ENCODE measurements around the gene GGCX. TPM values are rescaled to one million over a fixed set of nuclear protein-coding genes. Genes with fewer than 3 reads are reported as not detected.
"Not testable (repeated sequence)": the region's sequence is repeated elsewhere in the genome, so short reads cannot be mapped to it uniquely, and the experiment has no call there.

Gene GGCX
- total RNA-seq, 2 donors from 2014 or later: 21.3 to 21.7 TPM

DNA sequence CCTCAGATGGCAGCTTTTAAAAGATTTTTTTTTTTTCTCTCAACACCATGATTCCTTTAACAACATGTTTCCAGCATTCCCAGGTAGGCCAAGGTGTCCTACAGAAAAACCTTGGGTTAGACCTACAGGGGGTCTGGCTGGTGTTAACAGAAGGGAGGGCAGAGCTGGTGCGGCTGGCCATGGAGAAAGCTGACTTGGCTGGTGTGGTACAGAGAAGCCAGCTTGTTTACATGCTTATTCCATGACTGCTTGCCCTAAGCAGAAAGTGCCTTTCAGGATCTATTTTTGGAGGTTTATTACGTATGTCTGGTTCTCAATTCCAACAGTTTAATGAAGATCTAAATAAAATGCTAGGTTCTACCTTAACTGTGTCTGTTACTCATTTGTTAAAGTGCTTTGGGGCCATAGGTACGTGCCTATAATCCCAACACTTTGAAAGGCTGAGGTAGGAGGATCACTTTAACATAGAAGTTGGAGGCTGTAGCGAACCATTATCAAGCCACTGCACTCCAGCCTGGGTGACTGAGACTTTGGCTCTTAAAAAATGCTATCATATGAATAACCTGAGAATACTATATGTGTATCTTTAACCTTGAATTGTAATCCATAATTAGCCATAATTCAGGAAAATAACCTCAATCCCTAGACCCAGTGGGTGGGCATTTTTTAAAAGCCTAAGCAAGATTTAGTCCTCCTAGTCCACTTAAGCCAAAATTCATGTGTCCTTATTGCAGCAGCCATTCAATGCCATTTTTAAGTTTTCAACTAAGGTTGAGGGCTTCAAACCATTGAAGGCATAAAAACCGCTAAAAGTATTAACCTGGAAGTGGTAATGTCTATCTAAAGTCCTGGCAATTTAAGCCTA, 16.1 kb downstream of the GGCX start:
- not testable (repeated sequence) for H3K4me3 Mint-ChIP-seq; H3K27me3 Mint-ChIP-seq; ATAC-seq (replicated peaks); H3K27ac Mint-ChIP-seq; H3K9me3 Mint-ChIP-seq
- Mint-ChIP-seq H3K4me1 (peaks cover 35% of the 10 kb centered on the region), H3K36me3 (ENCODE audit: low read depth) (peaks cover 89% of the 10 kb centered on the region)

GRCh38 chr2:85544254-85544691, 17.0 kb downstream of the GGCX start:
- H3K9me3 Mint-ChIP-seq; ATAC-seq (replicated peaks); H3K27me3 Mint-ChIP-seq; H3K4me3 Mint-ChIP-seq; H3K27ac Mint-ChIP-seq: not testable (repeated sequence)
- H3K4me1 Mint-ChIP-seq: peaks cover 35% of the 10 kb centered on the region
- H3K36me3 Mint-ChIP-seq (ENCODE audit: low read depth): peaks cover 89% of the 10 kb centered on the region

GRCh38 chr2:85542777-85543176, 18.5 kb downstream of the GGCX start:
- no peak for ATAC-seq (replicated peaks)
- no peaks in the 10 kb centered on the region for H3K9me3 Mint-ChIP-seq
- peak overlapping the region; percentile 95 for H3K4me3 Mint-ChIP-seq
- no peaks in the 10 kb centered on the region for H3K27me3 Mint-ChIP-seq
- peaks cover 90% of the 10 kb centered on the region for H3K36me3 Mint-ChIP-seq (ENCODE audit: low read depth)
- peaks cover 35% of the 10 kb centered on the region for H3K4me1 Mint-ChIP-seq
- H3K27ac Mint-ChIP-seq: peak overlapping the region; percentile 73

DNA sequence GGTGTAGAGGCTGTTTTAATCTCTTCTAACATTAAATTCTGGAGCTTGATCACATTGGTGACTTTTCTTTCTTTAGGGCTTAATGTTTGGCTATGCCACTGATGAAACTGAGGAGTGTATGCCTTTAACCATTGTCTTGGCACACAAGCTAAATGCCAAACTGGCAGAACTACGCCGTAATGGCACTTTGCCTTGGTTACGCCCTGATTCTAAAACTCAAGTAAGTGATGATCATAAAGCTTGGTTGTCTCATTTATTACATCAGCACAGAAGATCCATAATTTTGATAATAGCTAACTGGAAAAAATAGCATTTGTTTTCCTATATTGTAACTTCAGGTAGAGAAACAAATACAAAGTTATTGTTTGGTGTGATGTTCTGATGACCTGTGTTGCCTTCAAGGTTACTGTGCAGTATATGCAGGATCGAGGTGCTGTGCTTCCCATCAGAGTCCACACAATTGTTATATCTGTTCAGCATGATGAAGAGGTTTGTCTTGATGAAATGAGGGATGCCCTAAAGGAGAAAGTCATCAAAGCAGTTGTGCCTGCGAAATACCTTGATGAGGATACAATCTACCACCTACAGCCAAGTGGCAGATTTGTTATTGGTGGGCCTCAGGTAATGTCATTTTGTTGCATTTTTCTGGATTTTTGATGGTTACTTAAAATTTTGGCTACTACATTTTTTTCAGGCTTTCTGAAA, 19.4 kb downstream of the GGCX start:
- no peak for ATAC-seq (replicated peaks)

GRCh38 chr2:85541262-85541661, 20.0 kb downstream of the GGCX start:
- Mint-ChIP-seq H3K36me3 (ENCODE audit: low read depth) (peaks cover 79% of the 10 kb centered on the region), H3K4me3 (peak overlapping the region; percentile 95), H3K27me3 (no peaks in the 10 kb centered on the region), H3K9me3 (no peaks in the 10 kb centered on the region), H3K4me1 (peaks cover 38% of the 10 kb centered on the region), H3K27ac (peak overlapping the region; percentile 22)
- no peak for ATAC-seq (replicated peaks)

More for the DNA sequence above, 19.4 kb downstream of the GGCX start:
- Mint-ChIP-seq H3K4me3 (peak overlapping the region; percentile 95), H3K27me3 (no peaks in the 10 kb centered on the region), H3K4me1 (peaks cover 35% of the 10 kb centered on the region), H3K36me3 (ENCODE audit: low read depth) (peaks cover 86% of the 10 kb centered on the region), H3K27ac (peak overlapping the region; percentile 73), H3K9me3 (no peaks in the 10 kb centered on the region)

DNA sequence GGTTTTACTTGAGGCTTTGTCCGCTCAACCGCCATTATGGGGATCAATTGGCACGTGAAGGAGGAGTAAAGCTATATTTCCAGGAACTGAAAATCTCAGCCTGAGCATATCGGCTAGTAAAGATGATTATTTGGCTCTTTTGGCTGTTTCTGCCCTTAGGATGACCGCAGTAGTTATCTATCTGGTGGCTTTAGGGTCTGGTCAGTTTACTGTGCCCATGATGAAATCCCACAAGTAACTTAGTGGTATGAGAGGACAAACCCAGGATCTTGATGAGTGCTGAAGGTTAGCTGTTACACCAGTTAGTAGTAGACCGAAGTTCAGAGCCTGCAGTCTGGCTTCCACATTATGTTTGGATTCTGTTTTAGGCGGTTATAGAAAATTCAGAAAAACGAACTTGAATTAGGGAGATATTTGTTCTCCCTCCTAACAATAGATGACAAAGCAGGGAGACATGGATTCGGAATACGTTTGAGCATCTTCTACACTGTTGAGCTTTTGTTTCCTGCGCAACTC, 21.1 kb downstream of the GGCX start:
- no peak for ATAC-seq (replicated peaks)
- Mint-ChIP-seq H3K27ac (peak overlapping the region; percentile 96), H3K9me3 (no peaks in the 10 kb centered on the region), H3K4me1 (peaks cover 41% of the 10 kb centered on the region), H3K27me3 (no peaks in the 10 kb centered on the region), H3K4me3 (peak overlapping the region; percentile 95), H3K36me3 (ENCODE audit: low read depth) (peaks cover 69% of the 10 kb centered on the region)

- Mint-ChIP-seq H3K27ac (peak overlapping the region; percentile 96), H3K9me3 (no peaks in the 10 kb centered on the region), H3K4me1 (peaks cover 41% of the 10 kb centered on the region), H3K27me3 (no peaks in the 10 kb centered on the region), H3K36me3 (ENCODE audit: low read depth) (peaks cover 62% of the 10 kb centered on the region), H3K4me3 (peak overlapping the region; percentile 95)
- peak; percentile 47 for ATAC-seq (replicated peaks)
Observed at GRCh38 chr2:85539361-85540132, 21.7 kb downstream of the GGCX start.

- no peaks in the 10 kb centered on the region for H3K9me3 Mint-ChIP-seq
- H3K27ac Mint-ChIP-seq: peak within 1 kb of the TSS; percentile 96
- peaks cover 34% of the 10 kb centered on the region for H3K4me1 Mint-ChIP-seq
- H3K4me3 Mint-ChIP-seq: peak within 1 kb of the TSS; percentile 95
- no peaks in the 10 kb centered on the region for H3K27me3 Mint-ChIP-seq
- peaks cover 54% of the 10 kb centered on the region for H3K36me3 Mint-ChIP-seq (ENCODE audit: low read depth)
- peak; percentile 83 for ATAC-seq (replicated peaks)
Observed at GRCh38 chr2:85538507-85539360, 22.6 kb downstream of the GGCX start, which contains the start of gene MAT2A. MAT2A (plus strand) TSS chr2:85539168; CDS start chr2:85539288, 120 bp downstream.

- Mint-ChIP-seq H3K27me3 (no peaks in the 10 kb centered on the region), H3K4me3 (peak overlapping the region; percentile 95), H3K27ac (peak overlapping the region; percentile 96), H3K4me1 (peaks cover 28% of the 10 kb centered on the region), H3K9me3 (no peaks in the 10 kb centered on the region), H3K36me3 (ENCODE audit: low read depth) (peaks cover 45% of the 10 kb centered on the region)
- ATAC-seq (replicated peaks): no peak
Observed at GRCh38 chr2:85537600-85538506, 23.4 kb downstream of the GGCX start.

GRCh38 chr2:85536479-85536878, 24.8 kb downstream of the GGCX start:
- Mint-ChIP-seq H3K27me3 (no peaks in the 10 kb centered on the region), H3K9me3 (no peaks in the 10 kb centered on the region), H3K36me3 (ENCODE audit: low read depth) (peaks cover 31% of the 10 kb centered on the region), H3K4me1 (peaks cover 14% of the 10 kb centered on the region), H3K4me3 (peak overlapping the region; percentile 95), H3K27ac (peak overlapping the region; percentile 47)
- ATAC-seq (replicated peaks): no peak

- Mint-ChIP-seq H3K27me3 (no peaks in the 10 kb centered on the region), H3K4me3 (no peak overlapping the region), H3K36me3 (ENCODE audit: low read depth) (peaks cover 15% of the 10 kb centered on the region), H3K4me1 (peaks cover 5% of the 10 kb centered on the region), H3K9me3 (no peaks in the 10 kb centered on the region), H3K27ac (no peak overlapping the region)
- ATAC-seq (replicated peaks): no peak
Observed at GRCh38 chr2:85534881-85535280, 26.4 kb downstream of the GGCX start.

DNA sequence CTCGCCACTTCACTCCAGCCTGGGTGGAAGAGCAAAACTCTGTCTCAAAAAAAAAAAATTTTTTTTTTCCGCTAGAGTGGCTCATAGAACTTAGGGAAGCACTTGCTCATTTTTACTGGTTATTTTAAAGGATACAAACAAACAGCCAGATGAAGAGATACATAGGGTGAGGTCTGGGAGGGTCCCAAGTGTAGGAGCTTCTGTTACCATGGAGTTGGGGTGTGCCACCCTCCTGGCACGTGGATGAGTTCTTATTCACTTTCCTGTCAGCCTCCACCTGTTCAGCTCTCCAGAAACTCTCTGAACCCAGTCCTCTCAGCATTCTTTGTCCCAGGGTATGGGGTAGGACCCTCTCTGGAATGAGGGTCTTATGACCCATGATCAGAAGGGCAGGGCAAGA, 27.2 kb downstream of the GGCX start:
- Mint-ChIP-seq H3K36me3 (ENCODE audit: low read depth) (peaks cover 8% of the 10 kb centered on the region), H3K27me3 (no peaks in the 10 kb centered on the region), H3K9me3 (no peaks in the 10 kb centered on the region), H3K4me3 (no peak overlapping the region), H3K27ac (no peak overlapping the region), H3K4me1 (peaks cover 5% of the 10 kb centered on the region)
- no peak for ATAC-seq (replicated peaks)
